ENCODE data around the gene NPDC1. TPM values are rescaled to one million over a fixed set of nuclear protein-coding genes. Genes with fewer than 3 reads are reported as not detected.
A peak's percentile ranks its signal among the peaks of the same experiment; 100 is the strongest.

The NPDC1 gene
- total and polyA plus RNA-seq, 12 donors, result 5.1 to 311 (median 43.3) TPM

DNA sequence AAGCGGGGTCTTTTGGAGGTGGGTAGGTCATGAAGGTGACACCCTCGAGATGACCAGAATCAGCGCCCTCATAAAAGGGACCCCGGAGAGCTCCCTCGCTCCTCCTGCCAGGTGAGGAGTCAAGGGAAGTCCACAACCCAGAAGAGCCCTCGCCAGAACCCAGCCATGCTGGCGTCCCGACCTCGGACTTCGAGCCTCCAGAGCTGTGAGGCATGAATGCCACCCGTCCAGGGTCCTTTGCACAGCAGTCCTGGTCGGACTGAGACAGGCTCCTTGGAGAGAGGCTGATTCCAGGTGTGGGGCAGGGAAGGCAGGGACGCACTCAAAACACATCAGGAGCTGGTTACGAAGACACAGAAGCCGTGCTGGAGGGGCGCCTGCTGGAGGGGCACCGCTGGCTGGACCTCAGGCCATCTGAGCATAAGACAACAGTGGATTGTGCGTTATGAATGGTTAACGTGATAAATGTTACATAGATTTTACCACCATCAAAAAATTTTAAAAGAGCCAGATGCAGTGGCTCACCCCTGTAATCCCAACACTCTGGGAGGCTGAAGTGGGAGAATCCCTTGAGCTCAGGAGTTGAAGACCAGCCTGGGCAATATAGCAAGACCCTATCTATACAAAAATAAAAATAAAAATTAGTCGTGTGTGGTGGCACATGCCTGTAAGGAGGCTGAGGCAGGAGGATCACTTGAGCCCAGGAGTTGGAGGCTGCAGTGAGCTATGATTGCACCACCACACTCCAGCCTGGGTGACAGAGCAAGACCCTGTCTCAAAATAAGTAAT is 43.9 kb downstream of the NPDC1 start:
- intact Hi-C loops (cut with DNase I), result no loop called here
- 83 to 88% (median 85%) methylated on average over 13 to 20 of the region's 20 CpGs for WGBS, 4 donors

DNA sequence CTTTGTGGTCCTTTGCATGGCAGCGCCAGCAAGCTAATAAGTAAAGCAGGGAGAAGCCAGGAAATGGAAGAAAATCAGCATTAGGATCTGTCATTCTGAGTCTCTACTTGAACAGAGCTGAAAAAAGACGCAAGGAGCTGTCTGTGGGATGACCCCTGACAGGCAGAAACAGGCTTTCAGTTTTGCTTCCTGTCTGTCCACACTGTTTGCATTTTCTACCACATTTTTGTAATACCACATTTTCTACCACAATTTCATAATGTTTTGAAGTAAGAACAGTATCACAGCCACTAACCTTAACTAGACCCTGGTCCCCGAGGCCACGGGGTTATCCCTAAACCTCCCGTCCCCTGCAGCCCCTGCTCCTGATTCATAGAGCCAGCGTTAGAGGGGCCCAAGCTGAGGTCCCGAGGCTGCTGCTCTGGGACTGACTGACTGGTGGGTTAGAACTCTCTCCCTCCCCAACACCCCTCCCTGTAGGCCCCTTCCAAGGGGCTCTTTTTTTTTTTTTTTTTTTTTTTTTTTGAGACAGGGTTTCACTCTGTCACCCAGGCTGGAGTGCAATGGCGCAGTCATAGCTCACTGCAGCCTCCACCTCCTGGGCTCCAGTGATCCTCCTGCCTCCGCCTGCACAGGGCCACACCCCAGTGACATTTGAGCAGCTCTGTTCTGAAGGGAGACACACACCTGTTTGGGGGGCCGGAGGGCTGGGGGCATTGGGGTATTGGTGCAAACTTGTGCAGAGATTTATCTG is 45.6 kb downstream of the NPDC1 start:
- no peak for DNase-seq
- 50 to 65% (median 58%) methylated on average over 9 to 10 of the region's 10 CpGs for WGBS, 4 donors
- intact Hi-C loops (cut with DNase I), result no loop called here
- Histone ChIP-seq H3K36me3 (replicated peaks in 1 of 2) (no peaks in the 10 kb centered on the region), H3K27ac (peak overlapping the region in 2 of 5 donors; percentile 44 to 60), H3K4me1 (replicated peaks in 1 of 2) (peaks cover 6% of the 10 kb centered on the region in 2 donors), H3K4me3 (no peak overlapping the region), H3K9me3 (replicated peaks in 1 of 3) (no peaks in the 10 kb centered on the region), H3K27me3 (no peaks in the 10 kb centered on the region)
- TF ChIP-seq, protein P1, sequence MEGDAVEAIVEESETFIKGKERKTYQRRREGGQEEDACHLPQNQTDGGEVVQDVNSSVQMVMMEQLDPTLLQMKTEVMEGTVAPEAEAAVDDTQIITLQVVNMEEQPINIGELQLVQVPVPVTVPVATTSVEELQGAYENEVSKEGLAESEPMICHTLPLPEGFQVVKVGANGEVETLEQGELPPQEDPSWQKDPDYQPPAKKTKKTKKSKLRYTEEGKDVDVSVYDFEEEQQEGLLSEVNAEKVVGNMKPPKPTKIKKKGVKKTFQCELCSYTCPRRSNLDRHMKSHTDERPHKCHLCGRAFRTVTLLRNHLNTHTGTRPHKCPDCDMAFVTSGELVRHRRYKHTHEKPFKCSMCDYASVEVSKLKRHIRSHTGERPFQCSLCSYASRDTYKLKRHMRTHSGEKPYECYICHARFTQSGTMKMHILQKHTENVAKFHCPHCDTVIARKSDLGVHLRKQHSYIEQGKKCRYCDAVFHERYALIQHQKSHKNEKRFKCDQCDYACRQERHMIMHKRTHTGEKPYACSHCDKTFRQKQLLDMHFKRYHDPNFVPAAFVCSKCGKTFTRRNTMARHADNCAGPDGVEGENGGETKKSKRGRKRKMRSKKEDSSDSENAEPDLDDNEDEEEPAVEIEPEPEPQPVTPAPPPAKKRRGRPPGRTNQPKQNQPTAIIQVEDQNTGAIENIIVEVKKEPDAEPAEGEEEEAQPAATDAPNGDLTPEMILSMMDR (IDR thresholded peaks at IDR 0.05), result no peak
- TF ChIP-seq POLR2A (IDR thresholded peaks at IDR 0.05), result no peak

More for the DNA sequence above, 43.9 kb downstream of the NPDC1 start:
- H3K9me3 ChIP-seq (replicated peaks in 1 of 3), result no peaks in the 10 kb centered on the region
- H3K27ac ChIP-seq, result no peak overlapping the region
- no peaks in the 10 kb centered on the region for H3K4me1 ChIP-seq (replicated peaks in 1 of 2)
- no peak overlapping the region for H3K4me3 ChIP-seq
- no peak for TF ChIP-seq POLR2A (IDR thresholded peaks at IDR 0.05)
- TF ChIP-seq, protein P1 (IDR thresholded peaks at IDR 0.05), result no peak
- DNase-seq, result no peak
- no peaks in the 10 kb centered on the region for H3K27me3 ChIP-seq
- no peaks in the 10 kb centered on the region for H3K36me3 ChIP-seq (replicated peaks in 1 of 2)

DNA sequence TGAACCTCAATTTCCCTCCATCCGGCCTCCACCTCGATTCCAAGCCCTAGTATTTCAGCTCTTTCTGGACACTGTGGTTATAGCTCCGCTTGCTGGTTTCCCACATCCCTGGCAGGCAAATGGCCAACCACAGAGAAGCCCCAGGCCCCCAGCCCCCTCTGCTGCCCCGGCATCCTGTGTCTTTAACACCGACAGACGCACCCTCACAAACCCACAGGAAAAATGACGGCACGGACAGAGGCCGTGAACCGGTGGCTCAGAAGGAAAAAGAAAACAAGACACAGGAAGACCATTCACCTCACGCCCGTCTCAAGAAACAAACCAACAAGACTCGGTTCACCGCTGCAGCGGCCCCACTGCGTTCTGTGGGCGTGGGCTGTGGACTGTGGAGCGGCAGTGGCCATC is 48.1 kb downstream of the NPDC1 start:
- Histone ChIP-seq H3K27me3 (no peaks in the 10 kb centered on the region), H3K36me3 (replicated peaks in 1 of 2) (no peaks in the 10 kb centered on the region), H3K4me3 (no peak overlapping the region), H3K4me1 (replicated peaks in 1 of 2) (peaks cover 10 to 13% of the 10 kb centered on the region in 2 donors), H3K9me3 (replicated peaks in 1 of 3) (no peaks in the 10 kb centered on the region), H3K27ac (peak overlapping the region in 2 of 5 donors; percentile 21 to 58)
- WGBS, 4 donors, result 46 to 56% (median 50%) methylated on average over 18 of the region's 18 CpGs
- DNase-seq, result peak in 1 of 7 donors; percentile 62
- intact Hi-C loops (cut with DNase I), result no loop called here
- TF ChIP-seq POLR2A (IDR thresholded peaks at IDR 0.05), result no peak
- TF ChIP-seq, protein P1 (IDR thresholded peaks at IDR 0.05), result no peak

DNA sequence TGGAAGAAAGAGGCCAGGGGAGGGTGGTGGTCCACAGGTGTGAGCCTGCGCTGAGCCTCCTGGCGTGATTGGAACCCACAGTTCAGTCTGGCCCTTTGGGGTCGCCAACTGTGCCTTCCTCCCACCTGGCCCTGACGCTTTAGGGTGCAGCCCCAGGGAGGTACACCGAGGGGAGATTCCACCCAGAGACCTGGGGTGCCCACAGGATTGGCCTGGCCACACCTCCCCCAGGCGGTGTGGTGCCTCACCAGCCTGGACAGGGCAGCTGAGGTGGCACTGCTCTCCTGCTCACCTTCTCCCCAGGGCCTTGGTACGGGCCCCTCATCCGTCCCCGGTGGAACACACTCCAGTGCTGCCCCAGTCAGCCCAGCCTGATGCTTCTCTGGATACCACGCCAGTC is 48.6 kb downstream of the NPDC1 start:
- Histone ChIP-seq H3K4me3 (no peak overlapping the region), H3K27me3 (no peaks in the 10 kb centered on the region), H3K9me3 (replicated peaks in 1 of 3) (no peaks in the 10 kb centered on the region), H3K27ac (peak overlapping the region in 2 of 5 donors; percentile 21 to 58), H3K4me1 (replicated peaks in 1 of 2) (peaks cover 13 to 18% of the 10 kb centered on the region in 2 donors), H3K36me3 (replicated peaks in 1 of 2) (no peaks in the 10 kb centered on the region)
- intact Hi-C loops (cut with DNase I), result no loop called here
- 78 to 95% (median 85%) methylated on average over 4 to 10 of the region's 10 CpGs for WGBS, 4 donors
- TF ChIP-seq, protein P1 (IDR thresholded peaks at IDR 0.05), result no peak
- no peak for TF ChIP-seq POLR2A (IDR thresholded peaks at IDR 0.05)
- no peak for DNase-seq
